Activated gamma-delta T cell treated with anti-CD3 and anti-CD28 coated beads, Interleukin-2, amount 50 U/mL, for 16 hours (primary cell): ENCODE results near the gene RNLS.

Experiments used
- DNase-seq: peaks from one replicate; pipeline ENCODE4 v3.0.0-alpha.2; 2020; ENCODE audit warnings: low read depth

Gene RNLS

GRCh38 chr10:88230251-88230650 is 352.9 kb downstream of the RNLS start:
- no peak for DNase-seq

GRCh38 chr10:88228130-88228529 is 355.0 kb downstream of the RNLS start:
- no peak for DNase-seq

- DNase-seq: no peak
These were observed 355.6 kb downstream of the RNLS start for GRCh38 chr10:88227342-88228018.

GRCh38 chr10:88226891-88227290 is 356.2 kb downstream of the RNLS start:
- no peak for DNase-seq

- no peak for DNase-seq
These were observed 357.0 kb downstream of the RNLS start for GRCh38 chr10:88226071-88226659.
